ENCODE results near the gene FADD. TPM values are rescaled to one million over a fixed set of nuclear protein-coding genes. Genes with fewer than 3 reads are reported as not detected.

The FADD gene
- polyA plus RNA-seq, 2 donors: 7.3 to 19.5 TPM

DNA sequence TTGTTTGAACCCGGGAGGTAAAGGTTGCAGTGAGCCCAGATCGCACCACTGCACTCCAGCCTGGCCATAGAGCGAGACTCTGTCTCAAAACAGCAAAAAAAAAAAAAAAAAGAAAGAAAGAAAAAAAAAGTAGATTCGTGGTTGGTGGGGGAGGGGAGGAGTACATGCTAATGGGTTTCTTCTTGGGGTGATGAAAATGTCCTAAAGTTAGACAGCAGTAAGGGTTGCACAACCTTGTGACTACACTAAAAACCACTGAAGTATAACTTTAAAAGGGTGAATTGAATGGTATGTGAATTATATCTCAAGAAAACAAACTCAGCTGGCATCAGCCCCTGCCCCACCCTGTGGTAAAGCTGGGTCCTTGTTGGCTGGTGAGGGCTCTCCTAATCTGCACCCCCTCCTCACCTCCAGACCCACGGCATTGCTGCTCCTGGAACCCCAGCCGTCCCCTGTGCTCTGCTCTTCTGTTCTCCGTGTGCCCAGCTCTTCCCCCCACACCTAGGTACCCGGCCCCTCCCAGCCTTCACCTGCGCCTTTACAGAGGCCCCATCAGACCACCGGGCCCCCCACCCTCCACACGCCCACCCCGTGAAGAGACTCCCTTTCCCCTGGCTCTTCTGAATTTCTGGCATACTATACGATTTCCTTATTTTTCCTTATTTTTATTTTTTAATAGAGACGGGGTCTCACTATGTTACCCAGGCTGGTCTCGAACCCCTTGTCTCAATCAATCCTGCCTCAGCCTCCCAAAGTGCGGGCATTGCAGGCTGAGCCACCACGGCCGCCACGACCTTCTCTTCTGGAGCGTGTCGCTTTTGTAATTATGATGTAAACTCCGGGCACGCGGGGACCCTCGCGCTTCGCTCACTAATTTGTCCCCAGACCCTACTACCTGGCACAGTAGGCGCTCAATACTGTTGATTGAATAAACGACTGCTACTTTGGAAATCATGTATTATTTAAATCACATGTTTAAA lies 924 bp upstream of the FADD start:
- peaks cover 7 to 18% of the 10 kb centered on the region in 2 donors for H3K36me3 ChIP-seq (ENCODE audit: control insufficient read depth in 2 of 2, insufficient read depth in 2 of 2, low read length in 1 of 2)
- H3K27ac ChIP-seq (ENCODE audit: low read depth in 2 of 2, low read length in 1 of 2): no peak overlapping the region
- peaks cover 4 to 5% of the 10 kb centered on the region in 2 donors for H3K4me1 ChIP-seq (ENCODE audit: control insufficient read depth in 2 of 2, insufficient read depth in 2 of 2, low read length in 1 of 2)
- H3K4me3 ChIP-seq (ENCODE audit: low read depth in 1 of 2, low read length in 2 of 2): peak overlapping the region; percentile 84 to 87
- WGBS, 2 donors: 72 to 76% methylated on average over 29 of the region's 29 CpGs
- H3K9me3 ChIP-seq (ENCODE audit: control insufficient read depth in 2 of 2, insufficient read depth in 1 of 2, low read depth in 1 of 2, low read length in 1 of 2): no peaks in the 10 kb centered on the region
- no peaks in the 10 kb centered on the region for H3K27me3 ChIP-seq (ENCODE audit: control insufficient read depth in 1 of 2, insufficient read depth in 2 of 2, low read length in 2 of 2)

DNA sequence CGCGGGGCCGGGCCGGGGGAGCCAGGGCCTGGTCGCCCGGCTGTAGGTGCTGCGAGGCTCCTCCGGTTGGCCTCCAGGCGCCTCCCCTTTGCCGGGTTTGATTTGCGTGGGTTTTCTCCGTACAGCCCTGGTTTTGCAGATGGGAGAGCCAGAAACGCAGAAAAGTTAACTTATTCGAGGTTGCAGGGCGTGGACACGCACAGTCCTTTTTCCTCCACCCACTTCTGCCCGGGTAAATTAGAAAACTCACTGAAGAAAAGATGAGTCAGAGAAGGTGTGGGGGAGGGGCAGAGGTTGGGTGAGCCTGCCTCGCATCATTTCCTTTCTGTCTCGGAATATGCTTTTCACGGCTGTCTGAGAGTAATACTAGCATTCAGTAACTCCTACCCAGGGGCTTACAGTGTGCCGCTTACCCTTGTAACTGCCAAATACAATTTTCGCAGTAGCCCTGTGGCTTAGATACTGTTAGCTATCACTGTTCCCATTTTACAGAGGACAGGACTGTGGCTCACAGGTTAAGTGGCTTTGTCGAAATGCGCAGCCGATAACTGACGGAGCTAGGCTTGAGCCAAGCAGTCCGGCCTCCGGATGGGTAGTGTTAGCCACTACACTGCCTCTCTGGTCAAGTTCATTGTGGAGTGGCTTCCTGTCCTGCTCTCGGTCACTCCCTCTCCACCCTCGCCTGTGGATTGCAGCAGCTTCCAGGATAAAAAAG lies 812 bp downstream of the FADD start:
- Histone ChIP-seq H3K36me3 (ENCODE audit: control insufficient read depth in 2 of 2, insufficient read depth in 2 of 2, low read length in 1 of 2) (peaks cover 11 to 24% of the 10 kb centered on the region in 2 donors), H3K27ac (ENCODE audit: low read depth in 2 of 2, low read length in 1 of 2) (peak overlapping the region; percentile 92 to 96), H3K27me3 (ENCODE audit: control insufficient read depth in 1 of 2, insufficient read depth in 2 of 2, low read length in 2 of 2) (no peaks in the 10 kb centered on the region), H3K4me1 (ENCODE audit: control insufficient read depth in 2 of 2, insufficient read depth in 2 of 2, low read length in 1 of 2) (peaks cover 4 to 5% of the 10 kb centered on the region in 2 donors), H3K9me3 (ENCODE audit: control insufficient read depth in 2 of 2, insufficient read depth in 1 of 2, low read depth in 1 of 2, low read length in 1 of 2) (no peaks in the 10 kb centered on the region), H3K4me3 (ENCODE audit: low read depth in 1 of 2, low read length in 2 of 2) (peak overlapping the region; percentile 84 to 87)
- 3% methylated on average over 30 of the region's 30 CpGs for WGBS, 2 donors

DNA sequence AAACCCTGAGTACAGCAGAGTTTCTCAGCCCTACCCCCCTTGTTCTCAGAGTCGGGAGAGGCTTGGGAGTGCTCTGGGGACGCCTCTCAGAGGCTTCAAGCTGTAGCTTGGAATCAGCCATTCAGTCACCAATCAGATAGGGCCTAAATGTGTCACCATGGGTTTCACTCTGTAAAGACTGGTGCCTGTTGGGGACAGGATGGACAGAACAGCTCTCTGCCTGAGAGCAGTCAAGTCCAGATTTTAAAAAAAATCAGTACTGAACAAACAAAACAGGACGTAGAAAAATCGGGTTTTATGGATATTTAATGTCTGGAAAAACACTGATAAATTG lies 1.3 kb downstream of the FADD start:
- Histone ChIP-seq H3K9me3 (ENCODE audit: control insufficient read depth in 2 of 2, insufficient read depth in 1 of 2, low read depth in 1 of 2, low read length in 1 of 2) (no peaks in the 10 kb centered on the region), H3K4me3 (ENCODE audit: low read depth in 1 of 2, low read length in 2 of 2) (peak overlapping the region; percentile 84 to 87), H3K27ac (ENCODE audit: low read depth in 2 of 2, low read length in 1 of 2) (peak overlapping the region; percentile 92 to 96), H3K4me1 (ENCODE audit: control insufficient read depth in 2 of 2, insufficient read depth in 2 of 2, low read length in 1 of 2) (peaks cover 4 to 5% of the 10 kb centered on the region in 2 donors), H3K27me3 (ENCODE audit: control insufficient read depth in 1 of 2, insufficient read depth in 2 of 2, low read length in 2 of 2) (no peaks in the 10 kb centered on the region), H3K36me3 (ENCODE audit: control insufficient read depth in 2 of 2, insufficient read depth in 2 of 2, low read length in 1 of 2) (peaks cover 11 to 24% of the 10 kb centered on the region in 2 donors)
- 24 to 31% methylated on average over 4 of the region's 4 CpGs for WGBS, 2 donors

DNA sequence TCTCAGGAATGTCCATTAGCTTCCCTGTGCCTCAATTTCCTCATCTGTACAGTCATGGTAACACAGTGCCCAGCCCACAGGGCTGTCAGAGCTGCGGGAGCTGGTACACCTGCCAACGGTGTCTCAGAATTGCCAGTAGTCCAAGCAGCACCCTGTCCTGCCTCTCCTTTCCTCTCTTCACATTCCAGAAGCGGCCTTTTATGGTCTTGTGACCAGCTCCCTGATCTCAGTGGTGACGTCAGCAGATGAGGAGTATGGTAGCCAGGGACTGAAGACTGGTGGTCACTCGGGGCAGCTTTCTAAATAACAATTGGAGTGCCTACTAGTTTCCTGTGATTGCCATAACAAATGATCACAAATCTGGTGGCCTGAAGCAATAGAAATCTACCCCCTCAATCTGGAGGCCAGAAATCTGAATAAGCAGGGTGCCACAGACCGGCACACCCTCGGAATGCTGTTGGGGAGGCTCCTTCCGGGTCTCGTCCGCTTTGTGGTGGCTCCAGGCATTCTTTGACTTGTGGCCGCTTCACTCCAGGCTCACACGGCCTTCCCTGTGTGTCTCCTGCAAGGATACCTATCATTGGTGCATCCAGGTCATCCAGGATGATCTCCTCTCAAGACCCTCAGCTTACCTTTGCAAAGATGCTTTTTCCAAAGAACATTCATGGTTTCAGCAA lies 2.1 kb downstream of the FADD start:
- Histone ChIP-seq H3K27me3 (ENCODE audit: control insufficient read depth in 1 of 2, insufficient read depth in 2 of 2, low read length in 2 of 2) (no peaks in the 10 kb centered on the region), H3K4me1 (ENCODE audit: control insufficient read depth in 2 of 2, insufficient read depth in 2 of 2, low read length in 1 of 2) (peaks cover 4 to 5% of the 10 kb centered on the region in 2 donors), H3K27ac (ENCODE audit: low read depth in 2 of 2, low read length in 1 of 2) (peak overlapping the region in 1 of 2 donors; percentile 14), H3K36me3 (ENCODE audit: control insufficient read depth in 2 of 2, insufficient read depth in 2 of 2, low read length in 1 of 2) (peaks cover 11 to 24% of the 10 kb centered on the region in 2 donors), H3K9me3 (ENCODE audit: control insufficient read depth in 2 of 2, insufficient read depth in 1 of 2, low read depth in 1 of 2, low read length in 1 of 2) (no peaks in the 10 kb centered on the region), H3K4me3 (ENCODE audit: low read depth in 1 of 2, low read length in 2 of 2) (no peak overlapping the region)
- WGBS, 2 donors: 77 to 79% methylated on average over 12 of the region's 12 CpGs

DNA sequence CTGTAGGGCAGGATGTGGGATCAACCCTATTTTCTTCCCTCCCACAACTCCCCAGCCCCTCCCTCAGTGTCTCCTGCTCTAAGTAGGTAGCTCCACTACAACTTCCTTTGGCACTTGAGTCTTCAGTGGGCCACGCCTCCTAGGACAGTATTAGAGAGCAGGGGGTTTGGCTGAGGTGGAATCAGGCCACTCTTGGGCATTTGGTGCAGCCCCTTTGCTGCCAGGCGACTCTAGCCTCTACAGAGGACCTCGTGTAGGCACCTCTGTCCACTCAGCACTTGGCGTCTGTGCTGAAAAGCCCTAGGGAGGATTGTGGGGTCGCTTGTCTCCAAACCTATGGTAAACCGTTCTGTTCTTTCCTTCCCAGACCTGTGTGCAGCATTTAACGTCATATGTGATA lies 2.7 kb downstream of the FADD start:
- no peaks in the 10 kb centered on the region for H3K27me3 ChIP-seq (ENCODE audit: control insufficient read depth in 1 of 2, insufficient read depth in 2 of 2, low read length in 2 of 2)
- H3K36me3 ChIP-seq (ENCODE audit: control insufficient read depth in 2 of 2, insufficient read depth in 2 of 2, low read length in 1 of 2): peaks cover 11 to 24% of the 10 kb centered on the region in 2 donors
- no peak overlapping the region for H3K4me3 ChIP-seq (ENCODE audit: low read depth in 1 of 2, low read length in 2 of 2)
- no peaks in the 10 kb centered on the region for H3K9me3 ChIP-seq (ENCODE audit: control insufficient read depth in 2 of 2, insufficient read depth in 1 of 2, low read depth in 1 of 2, low read length in 1 of 2)
- peaks cover 4 to 5% of the 10 kb centered on the region in 2 donors for H3K4me1 ChIP-seq (ENCODE audit: control insufficient read depth in 2 of 2, insufficient read depth in 2 of 2, low read length in 1 of 2)
- no peak overlapping the region for H3K27ac ChIP-seq (ENCODE audit: low read depth in 2 of 2, low read length in 1 of 2)
- WGBS, 2 donors: 82 to 84% methylated on average over 7 of the region's 7 CpGs

DNA sequence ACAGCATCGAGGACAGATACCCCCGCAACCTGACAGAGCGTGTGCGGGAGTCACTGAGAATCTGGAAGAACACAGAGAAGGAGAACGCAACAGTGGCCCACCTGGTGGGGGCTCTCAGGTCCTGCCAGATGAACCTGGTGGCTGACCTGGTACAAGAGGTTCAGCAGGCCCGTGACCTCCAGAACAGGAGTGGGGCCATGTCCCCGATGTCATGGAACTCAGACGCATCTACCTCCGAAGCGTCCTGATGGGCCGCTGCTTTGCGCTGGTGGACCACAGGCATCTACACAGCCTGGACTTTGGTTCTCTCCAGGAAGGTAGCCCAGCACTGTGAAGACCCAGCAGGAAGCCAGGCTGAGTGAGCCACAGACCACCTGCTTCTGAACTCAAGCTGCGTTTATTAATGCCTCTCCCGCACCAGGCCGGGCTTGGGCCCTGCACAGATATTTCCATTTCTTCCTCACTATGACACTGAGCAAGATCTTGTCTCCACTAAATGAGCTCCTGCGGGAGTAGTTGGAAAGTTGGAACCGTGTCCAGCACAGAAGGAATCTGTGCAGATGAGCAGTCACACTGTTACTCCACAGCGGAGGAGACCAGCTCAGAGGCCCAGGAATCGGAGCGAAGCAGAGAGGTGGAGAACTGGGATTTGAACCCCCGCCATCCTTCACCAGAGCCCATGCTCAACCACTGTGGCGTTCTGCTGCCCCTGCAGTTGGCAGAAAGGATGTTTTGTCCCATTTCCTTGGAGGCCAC lies 3.3 kb downstream of the FADD start:
- peaks cover 11 to 24% of the 10 kb centered on the region in 2 donors for H3K36me3 ChIP-seq (ENCODE audit: control insufficient read depth in 2 of 2, insufficient read depth in 2 of 2, low read length in 1 of 2)
- 95% methylated on average over 22 of the region's 22 CpGs for WGBS, 2 donors

DNA sequence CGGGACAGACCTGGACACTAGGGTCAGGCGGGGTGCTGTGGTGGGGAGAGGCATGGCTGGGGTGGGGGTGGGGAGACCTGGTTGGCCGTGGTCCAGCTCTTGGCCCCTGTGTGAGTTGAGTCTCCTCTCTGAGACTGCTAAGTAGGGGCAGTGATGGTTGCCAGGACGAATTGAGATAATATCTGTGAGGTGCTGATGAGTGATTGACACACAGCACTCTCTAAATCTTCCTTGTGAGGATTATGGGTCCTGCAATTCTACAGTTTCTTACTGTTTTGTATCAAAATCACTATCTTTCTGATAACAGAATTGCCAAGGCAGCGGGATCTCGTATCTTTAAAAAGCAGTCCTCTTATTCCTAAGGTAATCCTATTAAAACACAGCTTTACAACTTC lies 3.9 kb downstream of the FADD start:
- H3K36me3 ChIP-seq (ENCODE audit: control insufficient read depth in 2 of 2, insufficient read depth in 2 of 2, low read length in 1 of 2): peaks cover 11 to 24% of the 10 kb centered on the region in 2 donors
- no peaks in the 10 kb centered on the region for H3K9me3 ChIP-seq (ENCODE audit: control insufficient read depth in 2 of 2, insufficient read depth in 1 of 2, low read depth in 1 of 2, low read length in 1 of 2)
- no peak overlapping the region for H3K4me3 ChIP-seq (ENCODE audit: low read depth in 1 of 2, low read length in 2 of 2)
- peaks cover 4 to 5% of the 10 kb centered on the region in 2 donors for H3K4me1 ChIP-seq (ENCODE audit: control insufficient read depth in 2 of 2, insufficient read depth in 2 of 2, low read length in 1 of 2)
- no peak overlapping the region for H3K27ac ChIP-seq (ENCODE audit: low read depth in 2 of 2, low read length in 1 of 2)
- 79 to 82% methylated on average over 6 of the region's 6 CpGs for WGBS, 2 donors
- H3K27me3 ChIP-seq (ENCODE audit: control insufficient read depth in 1 of 2, insufficient read depth in 2 of 2, low read length in 2 of 2): no peaks in the 10 kb centered on the region

More for the DNA sequence above, 3.3 kb downstream of the FADD start:
- no peak overlapping the region for H3K27ac ChIP-seq (ENCODE audit: low read depth in 2 of 2, low read length in 1 of 2)
- H3K4me1 ChIP-seq (ENCODE audit: control insufficient read depth in 2 of 2, insufficient read depth in 2 of 2, low read length in 1 of 2): peaks cover 4 to 5% of the 10 kb centered on the region in 2 donors
- H3K9me3 ChIP-seq (ENCODE audit: control insufficient read depth in 2 of 2, insufficient read depth in 1 of 2, low read depth in 1 of 2, low read length in 1 of 2): no peaks in the 10 kb centered on the region
- no peaks in the 10 kb centered on the region for H3K27me3 ChIP-seq (ENCODE audit: control insufficient read depth in 1 of 2, insufficient read depth in 2 of 2, low read length in 2 of 2)
- H3K4me3 ChIP-seq (ENCODE audit: low read depth in 1 of 2, low read length in 2 of 2): no peak overlapping the region

DNA sequence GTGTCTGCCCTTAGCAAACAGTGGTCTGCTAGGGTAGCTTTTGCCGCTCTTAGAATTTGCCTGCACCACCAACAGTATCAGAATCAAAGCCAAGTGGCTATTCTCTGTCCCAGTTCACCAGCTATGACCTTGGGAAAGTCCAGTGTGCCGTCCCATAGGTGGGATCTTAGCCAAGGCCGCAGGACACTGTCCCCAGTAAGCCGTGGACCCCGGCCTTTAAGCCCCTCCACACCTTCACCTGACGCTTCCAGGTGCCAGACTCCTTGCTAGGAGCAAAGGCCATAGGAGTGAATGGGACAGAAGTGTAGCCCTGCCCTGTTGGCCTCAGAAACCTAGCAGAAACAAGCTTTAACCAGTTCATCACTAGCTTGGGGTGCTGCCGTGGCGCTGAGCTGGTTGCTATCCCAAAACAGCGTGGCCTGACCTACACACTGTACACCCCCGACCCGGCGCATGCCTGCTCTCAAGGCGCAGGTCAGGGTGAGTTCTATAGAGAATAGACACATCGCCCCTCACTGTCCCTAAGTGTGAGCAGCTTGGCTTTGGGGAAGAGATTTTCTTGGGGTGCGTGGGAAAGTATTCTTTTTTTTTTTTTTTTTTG lies 4.5 kb downstream of the FADD start:
- no peaks in the 10 kb centered on the region for H3K9me3 ChIP-seq (ENCODE audit: control insufficient read depth in 2 of 2, insufficient read depth in 1 of 2, low read depth in 1 of 2, low read length in 1 of 2)
- WGBS, 2 donors: 89 to 92% methylated on average over 15 of the region's 15 CpGs
- H3K4me3 ChIP-seq (ENCODE audit: low read depth in 1 of 2, low read length in 2 of 2): no peak overlapping the region
- peaks cover 5 to 10% of the 10 kb centered on the region in 2 donors for H3K4me1 ChIP-seq (ENCODE audit: control insufficient read depth in 2 of 2, insufficient read depth in 2 of 2, low read length in 1 of 2)
- no peaks in the 10 kb centered on the region for H3K27me3 ChIP-seq (ENCODE audit: control insufficient read depth in 1 of 2, insufficient read depth in 2 of 2, low read length in 2 of 2)
- peaks cover 11 to 24% of the 10 kb centered on the region in 2 donors for H3K36me3 ChIP-seq (ENCODE audit: control insufficient read depth in 2 of 2, insufficient read depth in 2 of 2, low read length in 1 of 2)
- H3K27ac ChIP-seq (ENCODE audit: low read depth in 2 of 2, low read length in 1 of 2): no peak overlapping the region

Measured in esophagus (tissue), 2 donors.